K562 (cell line): ENCODE results near the gene AQR. TPM values are rescaled to one million over a fixed set of nuclear protein-coding genes. Genes with fewer than 3 reads are reported as not detected.

ENCODE experiments used
- ARNT ChIP-seq, 2 experiments: fragments of 450-650 bp; IDR thresholded peaks; 2 replicates each; pipeline ENCODE4 v1.6.1; 2016; ENCODE audit warnings: mild to moderate bottlenecking in 1 of 2
- CAMTA2 ChIP-seq: fragments of 250-450 bp; sonication (Bioruptor Pico); conservative IDR thresholded peaks from 2 replicates; pipeline ENCODE4 v1.5.1; 2022
- CHAMP1 ChIP-seq: fragments of 450-650 bp; IDR thresholded peaks from 2 replicates; pipeline ENCODE4 v1.6.1; 2016; ENCODE audit warnings: mild to moderate bottlenecking
- DPF2 ChIP-seq: fragments of 450-650 bp; IDR thresholded peaks from 2 replicates; pipeline ENCODE4 v1.6.1; 2016
- KDM5B ChIP-seq: fragments of 200-600 bp; sonication (generic); IDR thresholded peaks from 2 replicates; pipeline ENCODE4 v1.6.1; 2012; ENCODE audit warnings: low read depth, mild to moderate bottlenecking, moderate library complexity, low read length, control low read depth, inconsistent platforms; ENCODE audit not compliant: insufficient replicate concordance
- LEF1 ChIP-seq: fragments of 450-650 bp; IDR thresholded peaks from 2 replicates; pipeline ENCODE4 v1.6.1; 2016; ENCODE audit warnings: mild to moderate bottlenecking
- MEF2D ChIP-seq: conservative IDR thresholded peaks from 2 replicates; pipeline ENCODE4 v1.6.1; 2016; ENCODE audit warnings: low read depth, missing genetic modification characterization, missing compliant biosample characterization
- NCOA2 ChIP-seq, 2 experiments: fragments of 450-650 bp; IDR thresholded peaks; 2 replicates each; pipeline ENCODE4 v1.6.1; 2018; ENCODE audit warnings: mild to moderate bottlenecking in 2 of 2, moderate library complexity in 1 of 2; ENCODE audit not compliant: partially characterized antibody in 2 of 2
- NKRF ChIP-seq: fragments of 450-650 bp; IDR thresholded peaks from 2 replicates; pipeline ENCODE4 v1.6.1; 2016; ENCODE audit warnings: borderline replicate concordance
- NR0B1 ChIP-seq: fragments of 450-650 bp; IDR thresholded peaks from one replicate; pipeline ENCODE4 v1.6.1; 2018; ENCODE audit warnings: mild to moderate bottlenecking, moderate library complexity; ENCODE audit not compliant: partially characterized antibody
- RB1 ChIP-seq: fragments of 450-650 bp; IDR thresholded peaks from 2 replicates; pipeline ENCODE4 v1.6.1; 2017; ENCODE audit warnings: low read depth, mild to moderate bottlenecking
- RUNX1 ChIP-seq: sonication (generic); IDR thresholded peaks from 2 replicates; pipeline ENCODE4 v1.6.1; 2016; ENCODE audit warnings: antibody characterized with exemption, low read depth
- THRB ChIP-seq: fragments of 450-650 bp; formaldehyde crosslinking; conservative IDR thresholded peaks from 2 replicates; pipeline ENCODE4 v1.4.0; 2022; ENCODE audit warnings: mild to moderate bottlenecking, missing genetic modification characterization
- TRIM24 ChIP-seq, 2 experiments: fragments of 450-650 bp; IDR thresholded peaks; 2 replicates each; pipeline ENCODE4 v1.6.1; 2016
- TSHZ1 ChIP-seq: fragments of 250-450 bp; sonication (Bioruptor Pico); IDR thresholded peaks from 2 replicates; pipeline ENCODE4 v1.4.0; 2020; ENCODE audit warnings: mild to moderate bottlenecking, moderate library complexity
- ZNF146 ChIP-seq: IDR thresholded peaks from one replicate; pipeline ENCODE4 v1.6.1; 2018; ENCODE audit warnings: missing compliant biosample characterization; ENCODE audit not compliant: unreplicated experiment
- ZNF224 ChIP-seq: sonication (generic); formaldehyde crosslinking; IDR thresholded peaks from 2 replicates; pipeline ENCODE4 v1.8.0; 2022; ENCODE audit warnings: mild to moderate bottlenecking, missing genetic modification reagents
- polyA plus RNA-seq, 8 experiments: library from polyadenylated mRNA; depleted of rRNA in 4 of 8; stranded (reverse) in 5 of 8; unstranded in 3 of 8; fragments of >200 nt; fragmentation: Nextera tagmentation in 2 of 8; fragmentation: Illumina TruSeq in 1 of 8; extraction: Ambion mirVana in 2 of 8; extraction: Trizol in 1 of 8; gene quantifications; 2 replicates each; pipeline versions ENCODE4 v1.2.1 to v1.2.3, GENCODE V29; 2011 to 2014; ENCODE audit warnings: inconsistent platforms in 1 of 8, missing spikeins in 1 of 8
- total RNA-seq, 7 experiments: library from RNA; depleted of rRNA in 6 of 7; stranded (reverse); fragments of >200 nt in 6 of 7; fragmentation: Illumina TruSeq in 2 of 7; extraction: Trizol in 2 of 7; gene quantifications; 2 replicates each; pipeline versions ENCODE4 v1.2.1 to v1.2.3, GENCODE V29; 2011 to 2021; ENCODE audit warnings: low replicate concordance in 1 of 7

Gene AQR
- total and polyA plus RNA-seq, 9 of the 15 experiments (the other 6 are each of a cell fraction or from before 2014, with no cell fraction given) = 22.0 to 62.9 (median 39.3) TPM

GRCh38 chr15:34969340-34970097, at the start of gene AQR (continued):
- TF ChIP-seq NR0B1 = no peak
- peak; percentile 94 for TF ChIP-seq KDM5B
- peak in 1 of 2 experiments; percentile 99; a peak in 2 of 4 replicates for TF ChIP-seq TRIM24 (IDR thresholded peaks at IDR 0.05)
- TF ChIP-seq ARNT (IDR thresholded peaks at IDR 0.05) = peak in 1 of 2 experiments; percentile 72; a peak in 2 of 4 replicates
- TF ChIP-seq MEF2D (tag) = peak; percentile 54; the same call in 1 of the 2 replicates
- peak; percentile 52; the same call in 1 of the 2 replicates for TF ChIP-seq LEF1
- peak; percentile 89; the same call in 1 of the 2 replicates for TF ChIP-seq CHAMP1
- TF ChIP-seq NCOA2 (IDR thresholded peaks at IDR 0.05; ENCODE audit: partially characterized antibody in 2 of 2) = no peak
- no peak for TF ChIP-seq CAMTA2 (CRISPR knock-in tag)
- TF ChIP-seq THRB (CRISPR knock-in tag) = no peak
- TF ChIP-seq NKRF = peak; percentile 82
- TF ChIP-seq RB1 = peak; percentile 89
- TF ChIP-seq DPF2 = peak; percentile 41; the same call in 1 of the 2 replicates
- no peak for TF ChIP-seq ZNF146
- no peak for TF ChIP-seq RUNX1
- TF ChIP-seq TSHZ1 (CRISPR knock-in tag) = no peak
- no peak for TF ChIP-seq ZNF224
